PFSK-1 (cell line): ENCODE results near the gene CEP41.

ENCODE experiments used
- FOXP2 ChIP-seq: optimal IDR thresholded peaks from 2 replicates; pipeline ENCODE3; 2011; ENCODE audit warnings: borderline replicate concordance, control low read depth, inconsistent platforms; ENCODE audit not compliant: insufficient read depth; ENCODE audit errors: extremely low read length, extremely low read depth
- POLR2AphosphoS5 ChIP-seq: IDR thresholded peaks from 2 replicates; pipeline ENCODE4 v1.6.1; 2012; ENCODE audit warnings: low read depth, mild to moderate bottlenecking, control low read depth, low read length, moderate library complexity
- SIN3A ChIP-seq: IDR thresholded peaks from 2 replicates; pipeline ENCODE4 v1.6.1; 2012; ENCODE audit warnings: mild to moderate bottlenecking, low read length, moderate library complexity, borderline replicate concordance; ENCODE audit not compliant: insufficient read depth
- TAF1 ChIP-seq: IDR thresholded peaks from 2 replicates; pipeline ENCODE4 v1.6.1; 2012; ENCODE audit warnings: low read length, control low read depth, borderline replicate concordance; ENCODE audit not compliant: insufficient read depth
- TF ChIP-seq, protein P1 (sequence below), 2 experiments: IDR thresholded peaks; 2 replicates each; pipeline versions ENCODE4 v1.6.1 to v1.8.0; 2011 to 2012; ENCODE audit warnings: low read depth in 2 of 2, low read length in 2 of 2, control low read depth in 1 of 2, inconsistent platforms in 1 of 2, mild to moderate bottlenecking in 1 of 2, moderate library complexity in 1 of 2; ENCODE audit not compliant: insufficient read depth in 1 of 2

The CEP41 gene

DNA sequence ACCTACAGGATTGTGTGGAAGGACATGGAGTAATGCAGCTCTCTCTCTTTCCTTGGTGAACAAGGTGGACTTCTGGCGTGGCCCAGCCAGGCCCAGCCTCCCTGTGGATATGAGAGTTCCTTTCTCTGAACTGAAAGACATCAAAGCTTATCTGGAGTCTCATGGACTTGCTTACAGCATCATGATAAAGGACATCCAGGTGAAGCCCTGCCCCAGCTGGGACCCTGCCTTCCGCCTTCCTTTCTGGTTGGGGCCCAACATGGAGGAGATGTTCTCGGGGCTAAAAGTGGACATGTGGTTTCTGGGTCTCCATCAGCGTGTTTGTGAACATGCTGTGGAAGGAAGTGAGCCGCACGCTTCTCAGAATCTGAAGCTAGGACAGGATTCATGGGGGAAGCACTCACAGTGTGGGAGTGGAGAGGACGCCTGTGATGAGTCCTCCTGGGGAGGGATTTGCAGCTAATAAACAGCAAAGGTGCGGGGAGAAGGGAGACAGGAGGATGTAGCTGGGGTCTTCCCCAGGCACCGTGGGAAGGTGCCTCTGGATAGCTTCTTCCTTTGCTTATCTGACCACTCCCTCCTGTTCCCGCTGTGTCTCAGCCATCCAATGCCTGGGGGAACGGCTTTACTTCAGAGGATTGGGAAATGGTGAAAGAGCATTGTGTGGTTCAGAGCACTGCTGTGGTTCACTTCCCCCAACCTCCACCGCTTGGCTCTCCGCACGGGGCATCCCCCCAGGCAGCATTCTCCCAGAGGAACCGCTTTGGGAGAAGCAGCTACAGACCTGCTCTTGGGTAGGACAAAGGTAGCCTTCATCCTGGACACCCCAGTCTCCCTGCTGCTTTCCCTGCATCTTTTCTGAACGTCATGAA lies 90.7 kb downstream of the CEP41 start:
- TF ChIP-seq, protein P1, sequence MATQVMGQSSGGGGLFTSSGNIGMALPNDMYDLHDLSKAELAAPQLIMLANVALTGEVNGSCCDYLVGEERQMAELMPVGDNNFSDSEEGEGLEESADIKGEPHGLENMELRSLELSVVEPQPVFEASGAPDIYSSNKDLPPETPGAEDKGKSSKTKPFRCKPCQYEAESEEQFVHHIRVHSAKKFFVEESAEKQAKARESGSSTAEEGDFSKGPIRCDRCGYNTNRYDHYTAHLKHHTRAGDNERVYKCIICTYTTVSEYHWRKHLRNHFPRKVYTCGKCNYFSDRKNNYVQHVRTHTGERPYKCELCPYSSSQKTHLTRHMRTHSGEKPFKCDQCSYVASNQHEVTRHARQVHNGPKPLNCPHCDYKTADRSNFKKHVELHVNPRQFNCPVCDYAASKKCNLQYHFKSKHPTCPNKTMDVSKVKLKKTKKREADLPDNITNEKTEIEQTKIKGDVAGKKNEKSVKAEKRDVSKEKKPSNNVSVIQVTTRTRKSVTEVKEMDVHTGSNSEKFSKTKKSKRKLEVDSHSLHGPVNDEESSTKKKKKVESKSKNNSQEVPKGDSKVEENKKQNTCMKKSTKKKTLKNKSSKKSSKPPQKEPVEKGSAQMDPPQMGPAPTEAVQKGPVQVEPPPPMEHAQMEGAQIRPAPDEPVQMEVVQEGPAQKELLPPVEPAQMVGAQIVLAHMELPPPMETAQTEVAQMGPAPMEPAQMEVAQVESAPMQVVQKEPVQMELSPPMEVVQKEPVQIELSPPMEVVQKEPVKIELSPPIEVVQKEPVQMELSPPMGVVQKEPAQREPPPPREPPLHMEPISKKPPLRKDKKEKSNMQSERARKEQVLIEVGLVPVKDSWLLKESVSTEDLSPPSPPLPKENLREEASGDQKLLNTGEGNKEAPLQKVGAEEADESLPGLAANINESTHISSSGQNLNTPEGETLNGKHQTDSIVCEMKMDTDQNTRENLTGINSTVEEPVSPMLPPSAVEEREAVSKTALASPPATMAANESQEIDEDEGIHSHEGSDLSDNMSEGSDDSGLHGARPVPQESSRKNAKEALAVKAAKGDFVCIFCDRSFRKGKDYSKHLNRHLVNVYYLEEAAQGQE (IDR thresholded peaks at IDR 0.05; ENCODE audit: insufficient read depth in 1 of 2, low read depth in 2 of 2, low read length in 2 of 2): no peak

DNA sequence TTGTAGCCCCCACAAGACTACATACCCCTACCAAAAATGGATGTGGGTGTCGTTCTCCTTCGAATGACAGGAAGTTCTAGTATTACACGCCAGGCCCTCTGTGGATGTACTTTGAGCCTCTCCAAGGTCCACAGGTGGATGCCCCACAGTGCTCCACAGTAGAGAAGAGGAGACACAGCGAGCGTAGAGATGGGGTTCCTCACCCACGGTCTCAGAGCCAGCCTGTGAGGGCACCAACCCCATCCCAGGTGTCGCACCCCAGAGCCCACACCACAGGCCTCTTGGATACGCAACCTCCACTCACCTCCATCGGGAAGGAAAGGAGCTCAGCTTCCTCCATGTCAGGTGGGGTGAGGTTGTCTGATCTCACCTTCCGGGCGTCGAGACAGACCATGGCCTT lies 93.9 kb downstream of the CEP41 start:
- TF ChIP-seq POLR2AphosphoS5: no peak
- TF ChIP-seq TAF1: no peak
- TF ChIP-seq SIN3A: no peak
- TF ChIP-seq, protein P1 (IDR thresholded peaks at IDR 0.05; ENCODE audit: insufficient read depth in 1 of 2, low read depth in 2 of 2, low read length in 2 of 2): no peak
- no peak for TF ChIP-seq FOXP2

DNA sequence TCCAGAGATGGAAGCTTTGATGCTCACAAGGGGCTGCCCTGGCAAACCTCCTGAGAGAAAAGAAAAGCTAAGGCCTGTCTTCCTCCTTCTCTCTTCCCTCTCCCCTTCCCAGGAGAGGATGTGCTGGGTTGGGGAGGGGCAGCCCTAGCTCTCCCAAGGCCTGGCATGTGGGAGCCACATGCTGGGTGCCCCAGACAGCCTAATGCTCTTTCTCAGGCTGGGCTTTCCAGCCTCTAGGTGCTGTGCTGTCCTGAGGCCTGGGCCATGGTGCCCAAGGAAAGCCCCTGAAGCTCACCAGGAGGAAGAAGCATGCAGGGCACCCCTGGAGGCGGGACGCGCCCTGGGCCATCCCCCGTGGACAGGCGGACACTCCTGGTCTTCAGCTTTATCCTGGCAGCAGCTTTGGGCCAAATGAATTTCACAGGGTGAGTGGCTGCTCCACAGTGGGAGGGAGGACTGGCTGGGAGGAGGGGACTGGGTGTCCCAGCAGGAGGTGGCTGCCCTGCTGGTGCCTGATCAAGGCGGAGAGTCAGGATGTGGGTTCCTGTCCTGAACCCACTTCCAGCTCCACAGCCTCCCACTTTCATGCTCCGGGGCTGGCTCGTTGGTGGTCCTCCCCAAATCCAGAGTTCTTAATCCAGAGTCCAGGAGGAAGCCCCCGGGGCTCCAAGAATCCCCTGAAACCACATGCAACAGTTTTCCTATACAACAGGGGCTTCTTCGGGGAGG lies 94.5 kb downstream of the CEP41 start:
- no peak for TF ChIP-seq FOXP2
- no peak for TF ChIP-seq POLR2AphosphoS5
- no peak for TF ChIP-seq TAF1
- no peak for TF ChIP-seq SIN3A
- TF ChIP-seq, protein P1 (IDR thresholded peaks at IDR 0.05; ENCODE audit: insufficient read depth in 1 of 2, low read depth in 2 of 2, low read length in 2 of 2): no peak

DNA sequence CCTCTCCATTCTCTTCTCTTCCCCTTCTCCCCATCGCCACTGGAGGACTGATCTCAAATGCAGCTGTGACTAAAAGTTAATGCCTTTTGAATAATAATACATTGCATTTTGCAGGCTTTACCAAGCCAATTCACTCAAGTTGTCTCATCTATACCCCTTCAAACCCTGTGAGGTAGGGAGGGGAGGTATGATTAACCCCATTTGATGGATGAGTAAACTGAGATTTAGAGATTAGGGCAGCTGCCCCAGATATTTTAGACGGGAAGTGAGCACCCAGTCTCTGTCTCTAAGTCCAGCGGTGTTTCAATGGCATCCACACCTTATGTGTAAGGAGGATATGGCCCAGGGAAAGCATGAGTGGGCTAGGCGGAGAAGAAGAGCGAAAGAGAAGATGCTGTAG lies 95.1 kb downstream of the CEP41 start:
- TF ChIP-seq TAF1: no peak
- TF ChIP-seq, protein P1 (IDR thresholded peaks at IDR 0.05; ENCODE audit: insufficient read depth in 1 of 2, low read depth in 2 of 2, low read length in 2 of 2): no peak
- no peak for TF ChIP-seq POLR2AphosphoS5
- no peak for TF ChIP-seq FOXP2
- no peak for TF ChIP-seq SIN3A
